ENCODE results near the gene PEAK1. TPM values are rescaled to one million over a fixed set of nuclear protein-coding genes. Genes with fewer than 3 reads are reported as not detected.
"Not testable (repeated sequence)": the region's sequence is repeated elsewhere in the genome, so short reads cannot be mapped to it uniquely, and the experiment has no call there.

The PEAK1 gene
- total RNA-seq, 4 donors from 2014 or later = 37.8 to 75.3 (median 55.0) TPM

DNA sequence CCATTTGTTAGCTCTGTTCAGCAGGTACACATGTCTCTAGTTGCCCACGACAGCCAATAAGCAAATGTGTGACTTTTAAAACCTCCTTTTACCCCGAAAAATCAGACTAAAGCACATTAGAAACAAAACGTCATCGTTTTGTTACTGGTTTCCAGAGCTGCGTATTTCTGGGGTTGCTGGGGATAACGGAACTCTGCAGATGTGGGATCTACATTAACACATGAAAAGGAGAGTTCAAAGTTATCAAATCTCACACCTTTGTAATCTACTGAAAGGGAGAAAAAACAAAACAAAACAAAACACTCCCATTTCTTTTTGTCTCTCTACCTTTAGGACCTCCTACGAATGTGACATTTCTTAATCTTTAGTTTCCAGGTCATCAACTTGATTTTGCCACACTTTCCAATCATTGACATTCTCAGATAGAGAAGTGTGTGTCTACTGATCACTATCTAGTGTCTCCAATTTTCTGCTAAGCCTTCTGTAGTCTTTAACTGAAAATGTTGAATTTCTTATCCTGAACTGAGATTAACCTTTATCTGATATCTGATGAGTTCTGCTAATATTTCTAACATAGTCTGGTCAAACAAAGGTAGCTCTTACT is 256.0 kb downstream of the PEAK1 start:
- ATAC-seq (ENCODE audit: low FRiP score) (no peak), DNase-seq (ENCODE audit: low spot score) (no peak)
- no peak for TF ChIP-seq CTCF (IDR thresholded peaks at IDR 0.05)

DNA sequence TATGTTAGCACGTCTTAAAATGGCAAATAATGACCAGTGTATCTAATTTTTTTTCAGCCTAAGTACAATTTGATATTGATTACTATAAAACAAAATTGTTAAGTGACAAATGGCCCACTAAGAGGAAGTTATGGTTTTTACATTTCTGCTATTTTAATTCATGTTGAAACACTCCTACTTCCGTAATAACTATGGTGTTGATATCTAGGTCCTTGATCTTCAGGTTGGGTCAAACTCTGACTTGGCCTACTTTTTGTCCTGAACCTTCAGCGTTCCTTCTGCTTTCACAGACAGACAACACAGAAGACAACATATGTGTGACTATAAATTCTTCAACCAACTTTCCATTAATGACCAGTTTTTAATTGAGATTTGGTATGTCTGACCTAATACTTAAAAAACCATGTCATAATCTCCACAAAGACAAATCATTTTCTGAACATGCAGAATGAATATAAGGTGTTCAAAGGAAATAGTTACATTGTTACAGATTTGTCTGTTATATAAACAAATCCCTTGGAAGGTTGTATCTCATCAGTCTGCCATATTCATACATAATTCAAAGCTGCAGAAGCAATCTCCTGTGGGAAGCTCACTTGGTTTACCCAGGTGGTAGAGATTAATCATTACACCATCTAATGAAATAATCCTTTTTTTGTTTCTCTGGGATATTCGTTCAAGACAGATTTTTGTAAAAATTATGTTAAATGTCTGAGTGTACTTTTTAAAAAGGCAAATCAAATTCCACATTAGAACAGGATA is 256.9 kb downstream of the PEAK1 start:
- DNase-seq (ENCODE audit: low spot score) (no peak), ATAC-seq (ENCODE audit: low FRiP score) (no peak)
- TF ChIP-seq CTCF (IDR thresholded peaks at IDR 0.05) = no peak

GRCh38 chr15:77160562-77161478 is 259.1 kb downstream of the PEAK1 start:
- DNase-seq (ENCODE audit: low spot score) = no peak
- no peak for ATAC-seq (ENCODE audit: low FRiP score)
- TF ChIP-seq CTCF (IDR thresholded peaks at IDR 0.05) = no peak

- DNase-seq (ENCODE audit: low spot score); ATAC-seq (ENCODE audit: low FRiP score): not testable (repeated sequence)
Measured at GRCh38 chr15:77156000-77156399, 263.9 kb downstream of the PEAK1 start.

GRCh38 chr15:77148191-77148590 is 271.7 kb downstream of the PEAK1 start:
- no peak for DNase-seq (ENCODE audit: low spot score)
- no peak for ATAC-seq (ENCODE audit: low FRiP score)
- no peak for TF ChIP-seq CTCF (IDR thresholded peaks at IDR 0.05)

DNA sequence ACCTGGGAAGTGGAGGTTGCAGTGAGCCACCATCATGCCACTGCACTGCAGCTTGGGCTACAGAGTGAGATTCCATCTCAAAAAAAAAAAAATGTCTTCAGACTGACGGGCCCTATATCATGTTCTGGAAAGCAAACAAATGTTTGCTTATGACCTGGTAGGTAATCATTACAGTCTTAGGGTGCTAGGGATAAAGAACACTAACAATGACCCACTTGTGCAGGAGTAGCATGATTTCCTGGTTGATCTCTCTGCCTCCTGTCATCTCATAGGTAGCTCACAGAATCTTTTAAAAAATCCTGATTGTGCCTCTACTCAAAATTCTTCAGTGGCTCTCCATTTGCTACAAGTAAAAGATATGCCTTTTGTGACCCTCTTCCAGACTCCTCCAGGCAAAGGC is 274.5 kb downstream of the PEAK1 start:
- DNase-seq (ENCODE audit: low spot score) (no peak), ATAC-seq (ENCODE audit: low FRiP score) (no peak)
- no peak for TF ChIP-seq CTCF (IDR thresholded peaks at IDR 0.05)

GRCh38 chr15:77144492-77145070 is 275.3 kb downstream of the PEAK1 start:
- no peak for TF ChIP-seq CTCF (IDR thresholded peaks at IDR 0.05)
- no peak for DNase-seq (ENCODE audit: low spot score)
- no peak for ATAC-seq (ENCODE audit: low FRiP score)

Measured in omental fat pad (tissue), 4 donors.